GM19455 (cell line): ENCODE results near the gene RPS4Y2.

Experiments
- ATAC-seq: cut with Tn5 transposase; IDR thresholded peaks from one replicate; pipeline ENCODE4 v1.9.1; 2021; ENCODE audit not compliant: unreplicated experiment

Gene RPS4Y2

DNA sequence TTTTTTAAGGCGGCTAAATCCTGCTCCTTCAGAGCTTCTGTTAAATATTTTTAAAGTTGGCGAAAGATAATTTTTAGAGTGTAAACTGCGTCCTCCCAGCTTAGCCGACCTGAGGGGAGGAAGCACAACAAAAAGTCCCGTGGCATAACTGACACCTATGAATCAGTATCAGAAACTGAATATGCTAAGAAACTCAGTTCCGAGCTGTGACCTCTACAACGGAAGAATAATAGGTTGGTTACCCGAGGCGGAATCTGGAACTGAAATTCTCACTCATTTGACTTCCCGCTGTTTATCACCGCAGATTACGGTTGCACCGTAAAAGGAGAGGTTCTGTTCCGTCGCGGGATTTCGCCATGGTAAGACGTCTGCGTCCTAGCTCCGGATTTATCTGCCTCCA lies at the start of gene RPS4Y2:
RPS4Y2 (plus strand) TSS at position 301 of the 400 bp plus-strand sequence; CDS start at position 357, 56 bp downstream.
- ATAC-seq = no peak

DNA sequence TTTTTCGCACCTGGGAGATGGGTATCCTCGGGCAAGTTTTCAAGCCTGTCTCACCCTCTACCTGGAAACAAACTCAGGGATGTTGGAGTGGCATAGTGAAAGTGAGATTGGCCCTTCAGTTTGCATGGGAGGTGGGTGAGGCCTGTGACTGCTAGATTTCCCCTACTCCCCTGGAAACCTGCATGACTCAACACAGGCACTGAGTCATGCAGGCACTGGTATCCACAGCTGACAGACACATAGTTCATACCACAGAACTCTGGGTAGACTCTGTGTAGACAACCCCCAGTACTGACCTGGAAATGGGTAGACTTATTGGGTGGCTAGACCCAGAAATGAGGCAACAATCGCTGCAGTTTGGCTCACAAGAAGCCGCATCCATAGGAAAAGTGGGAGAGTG lies 41.5 kb upstream of the RPS4Y2 start:
- no peak for ATAC-seq

DNA sequence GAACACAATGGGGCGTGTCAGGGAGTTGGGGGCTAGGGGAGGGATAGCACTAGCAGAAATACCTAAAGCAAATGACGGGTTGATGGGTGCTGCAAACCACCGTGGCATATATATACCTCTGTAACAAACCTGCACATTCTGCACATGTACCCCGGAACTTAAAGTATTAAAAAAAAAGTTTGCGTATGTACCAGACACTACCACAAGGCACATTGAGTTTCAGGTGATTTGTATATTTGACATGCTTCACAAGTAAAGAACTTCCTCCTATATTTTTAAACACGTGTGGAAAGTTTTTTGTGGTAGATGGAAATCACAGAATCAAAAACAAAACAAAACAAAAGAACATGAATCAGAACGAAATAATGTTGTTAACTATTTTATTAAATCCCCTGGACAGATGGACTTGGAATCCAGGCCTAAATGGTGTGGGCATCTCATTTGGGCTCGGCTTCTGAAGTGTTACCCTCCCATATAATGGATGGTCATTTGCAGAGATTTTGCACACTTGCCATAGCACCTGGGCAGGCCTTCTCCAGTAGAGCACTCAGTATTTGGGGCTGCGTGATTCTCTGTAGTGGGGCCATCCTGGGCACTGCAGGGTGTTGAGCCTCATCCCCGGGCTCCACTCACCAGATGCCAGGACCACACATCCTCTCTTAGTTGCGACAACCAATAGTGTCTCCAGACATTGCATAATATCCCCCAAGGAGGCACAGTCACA lies 29.6 kb upstream of the RPS4Y2 start:
- peak; percentile 90 for ATAC-seq

DNA sequence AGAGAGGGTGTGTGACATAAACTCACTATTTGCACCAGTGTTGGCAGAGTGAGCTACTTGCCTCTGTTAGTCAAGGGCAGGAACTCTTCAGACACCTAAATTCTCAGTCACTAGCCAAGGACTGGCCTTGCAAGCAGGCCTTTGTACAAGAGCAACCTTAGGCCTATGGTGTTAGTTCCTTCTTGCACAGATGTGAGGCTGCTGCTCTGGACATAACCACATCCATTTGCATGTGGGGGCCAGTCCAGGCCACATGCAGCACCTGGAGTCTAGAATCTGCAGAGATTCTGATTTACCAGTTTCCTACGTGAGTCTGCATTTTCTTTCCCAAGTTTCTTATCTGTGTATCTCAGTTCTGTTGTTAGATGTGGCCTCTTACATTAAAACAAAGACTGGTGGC lies 20.7 kb upstream of the RPS4Y2 start:
- ATAC-seq = peak; percentile 93

DNA sequence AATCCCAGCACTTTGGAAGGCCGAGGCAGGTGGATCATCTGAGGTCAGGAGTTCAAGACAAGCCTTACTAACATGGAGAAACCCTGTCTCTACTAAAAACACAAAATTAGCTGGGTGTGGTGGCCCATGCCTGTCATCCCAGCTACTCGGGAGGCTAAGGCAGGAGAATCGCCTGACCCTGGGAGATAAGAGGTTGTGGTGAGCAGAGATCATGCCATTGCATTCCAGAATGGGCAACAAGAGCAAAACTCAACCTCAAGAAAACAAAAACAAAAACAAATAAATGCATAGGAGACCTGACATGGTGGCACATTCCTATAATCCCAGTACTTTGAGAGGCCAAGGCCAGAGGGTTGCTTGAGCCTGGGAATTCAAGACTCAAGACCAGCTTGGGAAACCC lies 16.1 kb upstream of the RPS4Y2 start:
- no peak for ATAC-seq

DNA sequence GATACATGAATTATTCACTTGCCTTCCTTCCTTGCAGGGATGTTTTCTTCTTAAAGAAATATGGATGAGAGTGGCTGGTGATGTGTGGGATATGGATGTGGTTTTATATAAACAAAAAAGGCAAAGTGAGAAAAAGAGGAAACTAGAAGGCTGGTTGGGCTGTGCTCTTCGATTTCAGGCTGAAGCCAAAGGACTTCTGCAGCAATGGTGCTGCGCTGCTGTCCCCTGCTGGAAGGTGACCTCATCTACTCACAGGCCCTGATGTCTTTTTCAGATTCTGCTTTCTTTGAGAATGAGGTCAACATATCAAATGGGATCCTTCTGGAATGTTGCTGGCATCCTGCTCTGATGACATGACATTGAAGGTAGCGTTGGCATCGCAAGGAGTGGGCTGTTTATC lies 15.3 kb upstream of the RPS4Y2 start:
- ATAC-seq = no peak

DNA sequence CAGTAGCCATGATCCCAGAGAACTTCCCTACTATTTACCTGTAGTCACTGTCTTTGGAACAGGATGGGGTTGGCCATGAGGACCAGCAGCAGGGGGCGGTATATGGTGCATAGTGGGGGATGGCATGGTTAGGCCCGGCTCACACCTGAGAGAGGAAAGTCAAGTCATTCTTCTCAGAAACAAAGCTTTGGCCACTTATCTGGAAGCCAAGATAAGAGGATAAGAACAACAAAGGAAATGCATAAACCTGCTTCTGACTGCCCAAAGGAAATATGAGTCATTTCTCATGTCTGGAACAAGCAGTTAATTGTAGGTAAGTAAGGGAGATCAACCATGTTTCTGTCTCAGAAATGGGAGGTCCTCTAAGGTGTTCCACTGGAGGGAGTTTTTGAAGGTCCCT lies 10.8 kb upstream of the RPS4Y2 start:
- no peak for ATAC-seq

DNA sequence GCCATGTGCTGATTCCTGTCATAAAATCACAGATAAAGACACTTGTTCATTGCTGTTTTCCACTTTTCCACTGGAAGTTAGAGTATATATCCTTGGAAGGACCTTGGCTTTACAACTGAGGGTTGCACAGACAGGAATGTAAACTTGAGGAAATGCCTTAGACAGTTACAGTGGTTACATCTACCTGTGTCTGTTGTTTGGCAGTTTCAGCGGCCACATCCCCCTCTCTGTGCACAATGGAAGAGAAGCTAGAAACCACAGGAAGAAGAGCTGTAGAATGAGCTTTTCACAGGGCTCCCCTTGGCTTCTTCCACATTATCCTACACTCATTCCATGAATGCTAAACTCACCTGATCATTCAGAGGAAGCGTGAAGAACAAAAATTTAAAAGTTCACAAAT lies 9.0 kb upstream of the RPS4Y2 start:
- ATAC-seq = no peak

DNA sequence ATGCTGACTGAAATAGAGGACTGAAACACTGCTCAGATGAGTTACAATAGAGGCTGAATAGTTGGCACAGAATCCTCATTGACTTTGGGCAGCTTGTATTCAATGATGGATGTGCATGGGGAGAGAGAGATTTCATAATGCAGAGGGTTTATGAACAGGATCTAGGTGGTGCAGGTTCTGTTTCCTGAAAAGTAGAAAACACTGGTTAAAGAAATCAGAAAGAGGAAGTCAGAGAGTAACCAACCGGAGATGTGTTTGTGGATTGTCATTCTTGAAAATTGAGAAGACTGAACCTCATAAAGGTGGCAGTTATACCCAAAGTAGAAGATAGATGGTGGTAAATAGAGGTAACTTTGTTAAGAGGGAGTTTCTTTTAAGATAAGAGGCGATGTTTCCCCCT lies 8.0 kb downstream of the RPS4Y2 start:
- ATAC-seq = no peak

DNA sequence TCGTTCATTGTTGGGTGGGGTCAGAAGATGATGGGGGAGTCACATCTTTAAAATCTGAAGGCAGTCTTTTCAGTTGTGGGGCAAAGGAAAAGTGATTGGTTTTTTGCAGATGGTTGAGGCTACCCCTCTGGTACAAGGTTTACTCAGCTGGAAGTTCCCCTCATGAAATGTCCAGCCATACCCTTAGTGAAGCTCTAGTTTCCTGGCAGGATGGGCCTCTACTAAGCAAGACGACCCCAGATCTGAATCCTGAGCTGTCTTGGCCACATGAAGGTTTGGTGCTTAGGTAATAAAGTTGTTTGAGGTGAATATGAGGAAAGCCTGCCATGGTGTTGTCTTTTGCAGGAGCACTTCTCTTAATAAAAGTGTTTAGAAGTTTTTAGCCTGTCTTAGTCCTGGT lies 9.2 kb downstream of the RPS4Y2 start:
- ATAC-seq = no peak

DNA sequence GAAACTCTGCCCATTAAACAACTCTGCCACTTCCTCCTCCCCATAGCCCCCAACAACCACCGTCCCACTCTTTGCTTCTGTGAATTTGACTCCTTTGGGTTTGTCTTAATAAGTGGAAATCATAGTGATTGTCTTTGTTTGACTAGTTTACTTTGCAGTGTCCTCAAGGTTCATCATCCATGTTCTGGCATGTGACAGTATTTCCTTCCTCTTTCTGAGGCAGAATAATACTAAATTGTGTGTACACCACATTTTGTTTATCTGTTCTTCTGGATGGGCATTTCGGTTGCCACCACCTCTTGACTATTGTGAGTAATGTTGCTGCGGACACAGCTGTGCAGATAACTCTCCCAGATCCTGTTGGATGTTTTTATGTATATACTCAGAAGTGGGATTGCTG lies 14.8 kb downstream of the RPS4Y2 start:
- no peak for ATAC-seq

DNA sequence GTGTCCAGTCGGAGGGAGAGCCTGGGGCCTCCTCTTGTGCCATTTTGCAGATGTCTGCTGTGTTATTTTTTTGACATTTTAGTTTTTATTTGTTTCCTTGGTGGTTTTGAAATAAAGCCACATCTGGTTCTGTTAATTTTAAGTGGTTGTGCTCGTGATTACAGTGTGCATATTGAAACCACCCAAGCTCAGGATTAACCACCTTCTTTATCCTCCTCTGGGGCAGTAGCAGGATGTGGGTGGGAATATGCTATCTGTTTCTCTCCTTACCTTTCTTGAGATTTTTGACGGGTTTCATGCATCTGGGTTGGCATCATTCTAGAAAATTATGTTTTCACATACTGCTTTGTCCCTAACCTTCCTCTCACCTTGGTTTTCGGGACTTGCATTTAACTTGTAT lies 20.2 kb downstream of the RPS4Y2 start:
- no peak for ATAC-seq

DNA sequence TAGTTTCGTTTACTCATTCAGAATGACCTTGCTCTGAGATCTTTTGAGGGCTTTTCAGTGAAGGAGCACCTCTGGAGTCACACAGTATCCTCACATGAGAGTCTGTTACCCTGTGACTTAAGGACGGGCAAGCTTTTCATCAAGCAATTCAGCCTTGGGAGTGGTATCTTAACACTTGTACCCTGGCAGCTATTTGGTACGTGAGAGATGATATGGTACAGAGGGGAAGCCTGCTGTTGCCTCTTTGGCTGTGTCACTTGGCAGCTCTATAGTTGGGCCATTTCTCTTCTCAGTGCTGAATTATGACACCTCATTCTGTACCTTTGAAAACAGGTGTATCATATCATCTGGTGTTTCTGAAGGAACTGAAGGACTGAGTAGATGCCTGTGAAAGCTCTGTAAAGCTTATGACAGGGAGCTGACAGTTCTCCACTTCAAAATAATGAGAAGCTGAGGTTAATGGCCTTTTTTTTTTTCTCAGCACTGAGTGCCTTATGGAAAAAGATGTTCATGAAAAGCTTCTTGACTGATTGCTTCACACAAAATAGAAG lies 24.3 kb downstream of the RPS4Y2 start:
- no peak for ATAC-seq

DNA sequence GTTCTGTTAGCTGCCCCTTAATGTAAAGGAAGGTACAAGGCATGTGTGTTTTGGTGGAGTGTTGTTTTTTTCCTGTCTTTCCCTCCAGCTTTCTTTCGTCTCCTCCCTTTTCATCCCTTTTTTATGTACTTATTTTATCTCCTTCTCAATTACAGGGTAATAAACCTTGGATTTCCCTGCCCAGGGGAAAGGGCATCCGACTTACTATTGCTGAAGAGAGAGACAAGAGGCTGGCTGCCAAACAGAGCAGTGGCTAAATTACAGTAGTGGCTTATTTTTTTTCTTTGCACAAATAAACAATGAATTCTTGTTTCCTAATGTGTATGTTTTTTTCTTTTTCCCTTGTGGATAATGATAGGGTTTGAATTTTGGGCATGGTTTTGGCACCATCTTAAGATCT lies 24.9 kb downstream of the RPS4Y2 start:
- ATAC-seq = no peak

DNA sequence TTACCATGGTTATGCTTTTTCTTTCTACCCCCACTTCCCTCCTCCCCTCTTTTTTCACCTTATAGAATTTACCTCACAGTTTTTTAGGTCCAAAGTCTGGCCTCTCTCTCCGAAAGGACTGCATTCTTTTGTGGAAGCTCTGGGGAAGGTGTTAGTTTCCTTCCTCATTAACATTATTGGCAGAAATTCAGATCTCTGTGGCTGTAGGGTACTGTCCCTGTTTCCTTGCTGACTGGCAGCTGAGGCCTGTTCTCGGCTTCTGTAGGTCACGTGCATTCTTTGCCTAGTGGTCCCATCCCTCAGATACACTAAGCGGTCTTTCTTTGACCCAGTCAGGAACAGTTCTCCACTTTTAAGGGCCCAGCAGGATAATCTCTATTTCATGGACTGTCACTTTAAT lies 25.5 kb downstream of the RPS4Y2 start:
- no peak for ATAC-seq

DNA sequence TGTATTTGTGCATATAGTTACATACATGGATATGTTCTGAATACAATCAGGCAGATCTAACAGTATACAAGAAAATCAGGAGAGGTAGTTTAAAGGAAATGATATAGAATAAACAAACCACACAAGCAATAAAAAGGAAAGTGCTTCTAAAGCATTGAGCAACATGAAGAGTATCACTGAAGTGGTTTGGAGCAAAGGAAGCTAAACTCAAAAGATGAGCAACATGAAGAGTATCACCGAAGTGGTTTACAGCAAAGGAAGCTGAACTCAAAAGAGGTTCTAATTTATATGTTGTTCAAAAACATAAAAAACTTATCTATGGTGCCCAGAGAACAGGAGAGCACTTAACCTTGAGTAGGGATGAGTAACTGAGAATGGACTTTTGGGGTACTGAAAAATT lies 29.1 kb downstream of the RPS4Y2 start:
- ATAC-seq = no peak

DNA sequence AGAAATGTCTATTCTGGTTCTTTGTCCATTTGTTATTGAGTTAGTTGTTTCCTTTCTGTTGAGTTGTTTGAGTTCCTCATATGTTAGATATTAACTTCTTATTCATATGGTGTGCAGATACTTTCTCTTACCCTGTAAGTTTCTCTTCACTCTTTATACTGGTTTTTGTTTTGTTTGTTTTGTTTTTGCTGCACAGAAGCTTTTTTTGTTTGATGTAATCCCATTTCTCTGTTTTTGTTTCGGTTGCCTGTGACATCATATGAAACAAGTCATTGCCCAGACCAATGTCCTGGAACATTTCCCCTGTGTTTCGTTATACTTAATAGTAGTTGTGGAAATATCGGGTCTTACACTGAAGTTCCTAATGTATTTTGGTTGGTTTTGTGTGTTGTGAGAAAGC lies 31.2 kb downstream of the RPS4Y2 start:
- ATAC-seq = no peak

DNA sequence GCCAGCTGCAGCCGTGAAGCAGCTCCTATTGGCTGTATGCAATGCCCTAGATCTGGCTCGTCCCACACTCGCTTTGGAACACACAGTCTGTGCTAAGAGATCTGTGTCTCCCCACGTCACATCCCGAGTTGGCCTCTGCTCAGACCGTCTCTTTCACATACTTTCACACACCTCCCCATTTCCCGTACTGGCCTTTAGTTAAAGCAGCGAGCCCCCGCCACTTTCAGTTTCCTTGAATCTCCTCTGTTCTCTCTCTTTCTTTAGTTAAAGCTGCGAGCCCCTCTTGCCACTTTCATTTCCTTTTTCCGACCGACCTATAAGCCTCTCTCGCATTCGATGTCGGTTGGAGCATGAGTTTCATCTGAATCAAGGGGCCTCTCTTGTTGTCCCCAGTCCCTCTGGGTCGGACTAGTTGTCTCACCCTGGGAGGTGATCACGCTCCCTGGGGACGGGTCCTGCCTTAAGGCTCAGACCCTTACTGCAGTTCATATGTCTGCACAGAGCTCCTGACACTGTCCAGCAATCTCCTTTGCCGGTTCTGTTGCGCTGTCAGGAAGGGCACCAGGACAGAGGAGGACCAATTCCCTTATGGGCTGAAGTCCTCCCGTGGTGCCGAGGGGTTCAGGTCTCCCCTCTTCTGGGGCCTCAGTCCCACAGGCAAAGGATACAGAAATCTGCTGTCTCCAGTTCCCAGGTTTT lies 42.6 kb downstream of the RPS4Y2 start:
- peak; percentile 91 for ATAC-seq

DNA sequence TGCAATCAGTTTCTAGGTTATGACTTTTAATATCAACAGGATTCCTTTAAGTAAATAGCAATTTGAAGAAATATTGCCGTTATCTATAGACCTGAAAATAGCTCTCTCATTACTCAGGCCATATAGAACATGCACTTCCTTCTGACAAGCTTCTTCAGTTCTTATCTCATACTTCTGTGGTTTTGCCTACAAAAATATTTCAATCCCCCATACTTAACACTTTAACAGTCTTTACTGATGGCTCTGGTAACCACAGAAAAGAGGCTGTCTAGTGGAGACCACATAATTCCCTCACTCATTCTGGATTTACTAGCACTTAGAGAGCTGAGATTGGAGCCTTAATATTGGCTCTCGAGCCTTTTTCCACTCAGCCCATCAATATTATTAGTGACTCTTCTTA lies 46.8 kb downstream of the RPS4Y2 start:
- ATAC-seq = no peak

DNA sequence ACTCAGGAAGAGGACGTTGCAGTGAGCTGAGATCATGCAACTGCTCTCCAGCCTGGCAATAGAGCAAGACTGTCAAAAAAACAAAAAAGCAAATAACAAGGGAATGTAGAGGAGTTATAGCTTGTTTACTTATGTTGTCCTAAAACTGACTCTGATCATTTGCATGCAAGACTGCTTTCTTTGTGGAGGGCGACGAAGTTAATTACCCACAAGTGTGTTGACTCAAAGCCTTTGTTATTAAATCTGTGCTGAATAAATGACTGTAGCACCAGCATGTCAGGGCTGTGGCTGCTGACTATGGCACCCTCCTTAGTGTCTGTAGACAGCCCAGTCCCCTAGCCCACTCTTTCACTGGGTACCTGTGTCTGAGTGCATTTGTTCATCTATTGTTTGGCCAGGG lies 50.3 kb downstream of the RPS4Y2 start:
- ATAC-seq = no peak

DNA sequence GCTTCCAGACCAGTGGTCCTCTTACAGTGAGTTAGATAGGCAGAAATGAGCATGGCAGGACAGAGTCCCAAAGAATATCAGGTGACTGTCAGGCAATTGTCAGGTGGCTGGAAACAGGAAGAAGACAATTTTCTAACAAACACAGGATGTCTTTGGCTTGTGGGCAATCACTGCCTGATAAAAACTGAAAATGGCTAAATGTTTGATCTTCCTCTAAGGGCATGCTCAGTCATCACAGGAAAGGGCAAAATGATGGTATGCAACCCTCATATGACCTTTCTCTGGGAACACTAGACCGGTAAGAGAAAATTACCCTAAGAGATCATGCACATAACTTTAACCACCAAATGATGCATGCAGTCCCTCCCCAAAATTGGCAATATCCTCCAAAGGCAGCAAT lies 57.6 kb downstream of the RPS4Y2 start:
- ATAC-seq = no peak

DNA sequence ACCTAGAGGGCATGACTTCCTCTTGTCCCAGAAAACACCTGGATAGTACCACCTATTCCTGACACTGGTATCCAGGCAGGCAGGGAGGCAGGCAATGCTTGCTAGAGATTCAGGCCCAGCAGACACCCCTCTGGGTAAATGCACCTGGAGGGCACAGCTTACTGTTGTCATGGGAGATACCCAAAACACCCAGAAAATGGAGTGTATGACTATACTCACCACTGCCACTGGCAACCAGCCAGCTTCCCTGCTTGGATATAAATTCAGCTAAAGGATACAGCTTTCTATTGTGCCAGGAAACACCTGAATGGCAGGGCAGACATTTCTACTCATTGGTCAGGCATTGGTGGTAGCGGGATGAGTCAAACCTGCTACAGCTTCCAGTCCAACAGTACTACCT lies 58.9 kb downstream of the RPS4Y2 start:
- ATAC-seq = no peak

DNA sequence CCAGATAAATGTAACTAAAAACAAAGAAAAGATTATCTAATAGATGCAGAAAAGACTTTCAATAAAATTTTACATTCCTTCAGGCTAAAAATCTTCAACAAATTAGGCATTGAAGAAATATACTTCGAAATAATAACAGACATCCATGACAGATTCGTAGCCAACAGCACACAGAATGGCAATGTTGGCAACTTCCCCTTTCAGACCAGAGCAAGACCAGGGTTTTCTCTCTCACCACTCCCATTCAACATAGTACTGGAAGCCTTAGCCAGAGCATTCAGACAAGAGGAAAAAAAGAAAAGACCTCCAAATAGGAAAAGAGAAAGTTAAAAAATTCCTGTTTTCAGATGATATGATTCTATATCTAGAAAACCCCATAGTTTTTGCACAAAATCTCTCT lies 61.2 kb downstream of the RPS4Y2 start:
- no peak for ATAC-seq
